B cell (primary cell): ENCODE results near the gene SMKR1. TPM values are rescaled to one million over a fixed set of nuclear protein-coding genes. Genes with fewer than 3 reads are reported as not detected.

Experiments used
- ATAC-seq: fragments of 200-7000 bp; cut with Tn5 transposase; one replicate; pipeline ENCODE4 v1.10.0; 2021; ENCODE audit warnings: low read depth, mild to moderate bottlenecking, moderate number of reproducible peaks, moderate library complexity
- CTCF ChIA-PET: fragments of 350-600 bp; sonication (Branson Sonifier 250); formaldehyde crosslinking; loops from one replicate; lab custom pipeline; 2021; ENCODE audit warnings: antibody characterized with exemption, inconsistent platforms; lab: Charles Lee
- POLR2A ChIA-PET: fragments of 350-600 bp; sonication (Branson Sonifier 250); formaldehyde crosslinking; loops from one replicate; lab custom pipeline; 2021; ENCODE audit warnings: antibody characterized with exemption; lab: Charles Lee
- DNase-seq: peaks from one replicate; pipeline ENCODE4 v3.0.0; 2013
- H2AFZ ChIP-seq: 2 replicates; pipeline ENCODE4 v1.6.1; 2012; ENCODE audit warnings: mild to moderate bottlenecking, low read depth, low read length; ENCODE audit not compliant: insufficient read depth, poor library complexity, severe bottlenecking
- H3K27ac ChIP-seq, 2 donors: 1 replicate in 1 of 2; 2 replicates in 1 of 2; pipeline ENCODE4 v1.5.1; 2012 to 2013; ENCODE audit warnings: low read length in 2 of 2, mild to moderate bottlenecking in 2 of 2, moderate library complexity in 1 of 2
- H3K27me3 ChIP-seq, 4 experiments: fragments of 200-600 bp in 1 of 4; sonication (generic) in 1 of 4; replicated peaks in 1 of 4; 1 replicate in 2 of 4; 2 replicates in 2 of 4; pipeline versions ENCODE4 v1.6.1 to v1.7.0; 2013 to 2016; ENCODE audit warnings: low read length in 3 of 4, mild to moderate bottlenecking in 2 of 4, mixed read lengths in 1 of 4, moderate library complexity in 1 of 4; ENCODE audit not compliant: insufficient read depth in 4 of 4, control insufficient read depth in 3 of 4; ENCODE audit errors: control extremely low read depth in 1 of 4
- H3K36me3 ChIP-seq, 2 experiments: replicated peaks in 1 of 2; 1 replicate in 1 of 2; 2 replicates in 1 of 2; pipeline versions ENCODE4 v1.6.1 to v1.7.1; 2013; ENCODE audit warnings: low read length in 1 of 2; ENCODE audit not compliant: insufficient read depth in 2 of 2, control insufficient read depth in 1 of 2; ENCODE audit errors: control extremely low read depth in 1 of 2, extremely low read depth in 1 of 2
- H3K4me1 ChIP-seq, 2 donors: fragments of 200-600 bp in 1 of 2; sonication (generic) in 1 of 2; 1 replicate in 1 of 2; 2 replicates in 1 of 2; pipeline versions ENCODE4 v1.5.1 to v1.6.1; 2013 to 2017; ENCODE audit warnings: low read length in 2 of 2; ENCODE audit not compliant: control insufficient read depth in 2 of 2, insufficient read depth in 2 of 2
- H3K4me2 ChIP-seq: replicated peaks from 2 replicates; pipeline ENCODE3; 2012; ENCODE audit warnings: mild to moderate bottlenecking, low read depth, low read length; ENCODE audit not compliant: poor library complexity, severe bottlenecking
- H3K4me3 ChIP-seq, 5 experiments: fragments of 200-600 bp in 1 of 5; sonication (generic) in 1 of 5; 1 replicate in 3 of 5; 2 replicates in 2 of 5; pipeline versions ENCODE4 v1.5.1 to v1.7.0; 2011 to 2016; ENCODE audit warnings: low read length in 4 of 5, mild to moderate bottlenecking in 4 of 5, low read depth in 2 of 5, control low read depth in 1 of 5, moderate library complexity in 1 of 5; ENCODE audit not compliant: insufficient read depth in 1 of 5; ENCODE audit errors: control extremely low read depth in 1 of 5, extremely low read depth in 1 of 5
- H3K79me2 ChIP-seq: fragments of 200-600 bp; sonication (generic); one replicate; pipeline ENCODE4 v1.6.0; 2016; ENCODE audit warnings: low read length; ENCODE audit not compliant: control insufficient read depth, insufficient read depth
- H3K9ac ChIP-seq: fragments of 200-600 bp; sonication (generic); 2 replicates; pipeline ENCODE4 v1.6.1; 2017; ENCODE audit warnings: mild to moderate bottlenecking, low read length, moderate library complexity
- H3K9me3 ChIP-seq, 3 donors: one replicate each; pipeline versions ENCODE4 v1.6.1 to v1.7.1; 2013; ENCODE audit warnings: low read length in 2 of 3; ENCODE audit not compliant: control insufficient read depth in 2 of 3, insufficient read depth in 1 of 3; ENCODE audit errors: control extremely low read depth in 1 of 3
- H4K20me1 ChIP-seq: 2 replicates; pipeline ENCODE4 v1.6.0; 2012; ENCODE audit warnings: mild to moderate bottlenecking, low read length; ENCODE audit not compliant: insufficient read depth, control insufficient read depth, poor library complexity, severe bottlenecking
- H3K27ac Mint-ChIP-seq: one replicate; pipeline ENCODE4 v1.8.0; 2021; ENCODE audit warnings: mixed read lengths
- H3K27me3 Mint-ChIP-seq: one replicate; pipeline ENCODE4 v1.8.0; 2021; ENCODE audit warnings: mixed read lengths
- H3K4me1 Mint-ChIP-seq: one replicate; pipeline ENCODE4 v1.8.0; 2021; ENCODE audit warnings: mixed read lengths
- H3K4me3 Mint-ChIP-seq: one replicate; pipeline ENCODE4 v1.8.0; 2021; ENCODE audit warnings: mixed read lengths
- H3K9me3 Mint-ChIP-seq: one replicate; pipeline ENCODE4 v1.8.0; 2022; ENCODE audit warnings: mixed read lengths; ENCODE audit not compliant: insufficient read depth
- EZH2 ChIP-seq: IDR thresholded peaks from 2 replicates; pipeline ENCODE4 v1.6.1; 2012; ENCODE audit warnings: borderline replicate concordance, low read depth, mild to moderate bottlenecking, moderate library complexity, low read length; ENCODE audit not compliant: insufficient read depth, poor library complexity, severe bottlenecking
- WGBS: methylation state at CpG from one replicate; pipeline ENCODE4 v1.1.5; 2013; ENCODE audit warnings: missing lambda C conversion rate; ENCODE audit not compliant: insufficient coverage; 5-methylcytosine and 5-hydroxymethylcytosine counted together
- intact Hi-C: fragments of 100-400 bp; cut with micrococcal nuclease; formaldehyde crosslinking; loops from one replicate; pipeline ENCODE4 v1.10.0; 2022
- polyA plus RNA-seq: library from polyadenylated mRNA; depleted of rRNA; stranded (reverse); fragments of >200 nt; gene quantifications from 2 replicates; pipeline ENCODE4 v1.2.3, GENCODE V29; 2012
- total RNA-seq, 2 donors: library from RNA; stranded (reverse); fragments of 120-200 nt in 1 of 2; gene quantifications; 1 replicate in 1 of 2; 2 replicates in 1 of 2; pipeline versions ENCODE4 v1.2.3 to v1.2.4, GENCODE V29; 2013 to 2022
- TF ChIP-seq, protein P1 (sequence below): fragments of 200-600 bp; IDR thresholded peaks from one replicate; pipeline ENCODE4 v1.8.0; 2022; ENCODE audit warnings: antibody characterized with exemption, mild to moderate bottlenecking

SMKR1 gene
- total and polyA plus RNA-seq, 2 donors (not counting 1 experiment from before 2014, with no cell fraction given), result 0.58 to 2.9 TPM

DNA sequence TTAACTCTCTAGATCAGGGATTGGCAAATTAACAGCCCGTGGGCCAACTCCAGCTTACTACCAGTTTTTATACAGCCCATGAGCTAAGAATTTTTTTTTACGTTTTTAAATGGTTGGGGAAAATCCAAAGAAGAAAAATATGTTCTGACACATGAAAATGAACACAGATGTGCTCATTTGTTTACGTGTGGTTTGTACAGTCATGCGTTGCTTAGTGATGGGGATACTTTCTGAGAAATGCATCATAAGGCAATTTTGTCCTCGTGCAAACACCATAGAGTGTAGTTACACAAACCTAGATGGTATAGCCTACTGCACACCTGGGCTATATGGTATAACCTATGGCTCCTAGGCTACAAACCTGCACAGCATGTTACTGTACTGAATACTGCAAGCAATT is 8.3 kb upstream of the SMKR1 start:
- DNase-seq (peak; percentile 74), ATAC-seq (peak; percentile 69)
- H3K27me3 Mint-ChIP-seq, result no peaks in the 10 kb centered on the region
- Histone ChIP-seq H3K9ac (peak overlapping the region; percentile 12), H3K4me1 (peaks cover 0 to 12% of the 10 kb centered on the region in 2 donors), H4K20me1 (no peaks in the 10 kb centered on the region), H3K9me3 (no peaks in the 10 kb centered on the region), H3K27ac (peak overlapping the region; percentile 73 to 84), H3K79me2 (no peaks in the 10 kb centered on the region), H3K36me3 (no peaks in the 10 kb centered on the region), H3K4me3 (no peak overlapping the region), H2AFZ (no peak overlapping the region), H3K4me2 (no peak overlapping the region), H3K27me3 (no peaks in the 10 kb centered on the region)
- intact Hi-C loops, result loop anchor here (1.0 kb wide), 1 partner anchor 8 kb away; the partner anchor contains the start of gene SMKR1
- TF ChIP-seq, protein P1, sequence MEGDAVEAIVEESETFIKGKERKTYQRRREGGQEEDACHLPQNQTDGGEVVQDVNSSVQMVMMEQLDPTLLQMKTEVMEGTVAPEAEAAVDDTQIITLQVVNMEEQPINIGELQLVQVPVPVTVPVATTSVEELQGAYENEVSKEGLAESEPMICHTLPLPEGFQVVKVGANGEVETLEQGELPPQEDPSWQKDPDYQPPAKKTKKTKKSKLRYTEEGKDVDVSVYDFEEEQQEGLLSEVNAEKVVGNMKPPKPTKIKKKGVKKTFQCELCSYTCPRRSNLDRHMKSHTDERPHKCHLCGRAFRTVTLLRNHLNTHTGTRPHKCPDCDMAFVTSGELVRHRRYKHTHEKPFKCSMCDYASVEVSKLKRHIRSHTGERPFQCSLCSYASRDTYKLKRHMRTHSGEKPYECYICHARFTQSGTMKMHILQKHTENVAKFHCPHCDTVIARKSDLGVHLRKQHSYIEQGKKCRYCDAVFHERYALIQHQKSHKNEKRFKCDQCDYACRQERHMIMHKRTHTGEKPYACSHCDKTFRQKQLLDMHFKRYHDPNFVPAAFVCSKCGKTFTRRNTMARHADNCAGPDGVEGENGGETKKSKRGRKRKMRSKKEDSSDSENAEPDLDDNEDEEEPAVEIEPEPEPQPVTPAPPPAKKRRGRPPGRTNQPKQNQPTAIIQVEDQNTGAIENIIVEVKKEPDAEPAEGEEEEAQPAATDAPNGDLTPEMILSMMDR, result no peak
- no peak for TF ChIP-seq EZH2
- peaks cover 24% of the 10 kb centered on the region for H3K4me1 Mint-ChIP-seq
- peak overlapping the region; percentile 82 for H3K27ac Mint-ChIP-seq
- POLR2A ChIA-PET, result interaction anchor here (0.7 kb wide), 1 partner anchor 9 kb away, joined by 3 read pairs; no protein-coding TSS in a partner anchor
- no peaks in the 10 kb centered on the region for H3K9me3 Mint-ChIP-seq
- CTCF ChIA-PET, result interaction anchor here (0.5 to 1.6 kb wide), 3 partner anchors 126 to 356 kb away, joined by 3 to 5 read pairs (median 4); no protein-coding TSS in a partner anchor
- WGBS, result 67% methylated on average over 4 of the region's 5 CpGs
- peak overlapping the region; percentile 57 for H3K4me3 Mint-ChIP-seq

DNA sequence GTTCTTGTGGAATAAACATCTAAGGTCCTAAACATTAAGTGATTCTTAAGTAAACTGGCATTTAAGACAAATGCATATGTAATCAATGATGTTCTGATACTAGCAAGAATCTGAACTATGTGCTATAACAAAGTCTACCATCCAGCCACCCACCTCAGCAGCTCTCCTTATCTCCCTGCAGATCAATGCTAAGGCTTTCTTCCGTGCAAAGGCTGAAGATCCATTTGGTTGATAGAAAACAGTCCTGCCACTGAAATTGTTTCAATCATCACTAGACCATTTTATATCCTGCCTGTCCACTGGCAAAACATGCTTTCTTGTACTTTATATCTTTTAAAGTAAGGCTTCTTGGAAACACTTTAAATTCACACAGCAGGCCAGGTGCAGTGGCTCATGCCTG is 6.3 kb upstream of the SMKR1 start:
- WGBS, result 88% methylated on average over 1 of the region's 1 CpG

More for the DNA sequence above, 6.3 kb upstream of the SMKR1 start:
- H3K4me2 ChIP-seq, result no peak overlapping the region
- H3K4me3 ChIP-seq, result no peak overlapping the region
- TF ChIP-seq, protein P1, result no peak
- no peak for TF ChIP-seq EZH2
- ChIA-PET CTCF (interaction anchor here (1.1 kb wide), 1 partner anchor 128 kb away, joined by 3 read pairs; no protein-coding TSS in a partner anchor), POLR2A (no interaction called here)
- no peak overlapping the region for H3K9ac ChIP-seq
- H3K79me2 ChIP-seq, result no peaks in the 10 kb centered on the region
- DNase-seq (no peak), ATAC-seq (no peak)
- Mint-ChIP-seq H3K4me3 (no peak overlapping the region), H3K4me1 (peaks cover 33% of the 10 kb centered on the region), H3K27me3 (no peaks in the 10 kb centered on the region), H3K9me3 (no peaks in the 10 kb centered on the region), H3K27ac (no peak overlapping the region)
- no peaks in the 10 kb centered on the region for H3K27me3 ChIP-seq
- no peak overlapping the region for H2AFZ ChIP-seq
- H3K4me1 ChIP-seq, result peaks cover 6 to 27% of the 10 kb centered on the region in 2 donors
- H4K20me1 ChIP-seq, result no peaks in the 10 kb centered on the region
- intact Hi-C loops, result no loop called here
- no peak overlapping the region for H3K27ac ChIP-seq
- no peaks in the 10 kb centered on the region for H3K9me3 ChIP-seq
- no peaks in the 10 kb centered on the region for H3K36me3 ChIP-seq
